ENCODE results near the gene HS6ST1.

HS6ST1 gene

GRCh38 chr2:128282246-128282975, 36.3 kb downstream of the HS6ST1 start:
- DNase-seq (ENCODE audit: low read depth) = no peak

GRCh38 chr2:128281852-128282245, 36.8 kb downstream of the HS6ST1 start:
- no peak for DNase-seq (ENCODE audit: low read depth)

GRCh38 chr2:128280901-128281321, 37.8 kb downstream of the HS6ST1 start:
- no peak for DNase-seq (ENCODE audit: low read depth)

GRCh38 chr2:128280158-128280871, 38.4 kb downstream of the HS6ST1 start:
- no peak for DNase-seq (ENCODE audit: low read depth)

- DNase-seq (ENCODE audit: low read depth) = no peak
Measured at GRCh38 chr2:128279786-128280157, 38.9 kb downstream of the HS6ST1 start.

GRCh38 chr2:128279009-128279408, 39.7 kb downstream of the HS6ST1 start:
- no peak for DNase-seq (ENCODE audit: low read depth)

GRCh38 chr2:128277961-128278681, 40.5 kb downstream of the HS6ST1 start:
- no peak for DNase-seq (ENCODE audit: low read depth)

- DNase-seq (ENCODE audit: low read depth) = no peak
Measured at GRCh38 chr2:128276878-128277675, 41.6 kb downstream of the HS6ST1 start.

GRCh38 chr2:128275498-128276045, 43.1 kb downstream of the HS6ST1 start:
- DNase-seq (ENCODE audit: low read depth) = no peak

GRCh38 chr2:128274218-128274617, 44.5 kb downstream of the HS6ST1 start:
- DNase-seq (ENCODE audit: low read depth) = no peak

- DNase-seq (ENCODE audit: low read depth) = no peak
Measured at GRCh38 chr2:128273469-128274081, 45.1 kb downstream of the HS6ST1 start.

- DNase-seq (ENCODE audit: low read depth) = no peak
Measured at GRCh38 chr2:128272601-128273468, 45.8 kb downstream of the HS6ST1 start.

- no peak for DNase-seq (ENCODE audit: low read depth)
Measured at GRCh38 chr2:128271911-128272600, 46.6 kb downstream of the HS6ST1 start.

- DNase-seq (ENCODE audit: low read depth) = no peak
Measured at GRCh38 chr2:128271597-128271910, 47.1 kb downstream of the HS6ST1 start.

GRCh38 chr2:128270672-128271596, 47.7 kb downstream of the HS6ST1 start:
- DNase-seq (ENCODE audit: low read depth) = no peak

- DNase-seq (ENCODE audit: low read depth) = no peak
Measured at GRCh38 chr2:128269990-128270671, 48.5 kb downstream of the HS6ST1 start.

GRCh38 chr2:128269063-128269989, 49.3 kb downstream of the HS6ST1 start:
- DNase-seq (ENCODE audit: low read depth) = no peak
